Measurements from ENCODE around the gene SLC6A7.

DNA sequence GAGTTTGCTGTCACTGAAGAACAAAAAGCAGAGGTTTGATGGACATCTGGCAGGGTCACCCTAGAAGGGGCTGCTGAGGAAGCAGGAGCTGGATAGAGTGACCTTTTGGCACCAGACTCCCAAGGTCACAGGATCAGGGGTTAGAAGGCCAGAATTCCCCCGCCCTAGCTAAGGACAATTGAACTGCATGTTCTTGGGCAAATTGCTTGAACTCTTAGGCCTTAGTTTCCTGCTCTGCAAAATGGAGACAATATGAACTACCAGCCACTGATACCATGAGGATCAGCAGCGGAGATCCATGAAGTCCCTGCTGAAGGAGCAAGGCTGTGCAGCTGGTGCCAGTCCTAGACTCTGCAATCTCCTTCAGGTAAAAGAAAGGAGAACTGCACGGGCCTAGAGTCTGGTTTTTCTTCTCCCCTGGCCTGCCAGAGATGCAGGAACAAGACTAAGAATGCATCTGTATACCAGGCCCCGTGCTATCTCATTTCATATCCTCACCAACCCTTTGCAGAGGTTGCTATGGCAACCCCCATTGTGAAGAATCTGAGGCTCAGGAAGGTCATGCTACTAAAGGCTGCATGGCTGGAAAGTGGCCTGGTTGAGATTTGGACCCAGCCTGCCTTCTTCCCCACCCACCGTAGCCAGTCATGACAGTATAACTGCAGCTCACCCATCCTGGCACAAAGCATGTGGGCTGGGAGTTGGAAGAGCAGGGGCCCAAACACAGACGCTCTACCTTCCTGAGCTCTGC is 66.0 kb downstream of the SLC6A7 start:
- TF ChIP-seq POLR2AphosphoS5 (IDR thresholded peaks at IDR 0.05; ENCODE audit: low read depth, low read length) (no peak), POLR2A (IDR thresholded peaks at IDR 0.05; ENCODE audit: low read depth, low read length) (no peak), TAF1 (IDR thresholded peaks at IDR 0.05; ENCODE audit: borderline replicate concordance, low read depth, low read length) (no peak)

All from GM12892 (cell line).